ENCODE measurements around the gene CUL4A.

CUL4A gene

DNA sequence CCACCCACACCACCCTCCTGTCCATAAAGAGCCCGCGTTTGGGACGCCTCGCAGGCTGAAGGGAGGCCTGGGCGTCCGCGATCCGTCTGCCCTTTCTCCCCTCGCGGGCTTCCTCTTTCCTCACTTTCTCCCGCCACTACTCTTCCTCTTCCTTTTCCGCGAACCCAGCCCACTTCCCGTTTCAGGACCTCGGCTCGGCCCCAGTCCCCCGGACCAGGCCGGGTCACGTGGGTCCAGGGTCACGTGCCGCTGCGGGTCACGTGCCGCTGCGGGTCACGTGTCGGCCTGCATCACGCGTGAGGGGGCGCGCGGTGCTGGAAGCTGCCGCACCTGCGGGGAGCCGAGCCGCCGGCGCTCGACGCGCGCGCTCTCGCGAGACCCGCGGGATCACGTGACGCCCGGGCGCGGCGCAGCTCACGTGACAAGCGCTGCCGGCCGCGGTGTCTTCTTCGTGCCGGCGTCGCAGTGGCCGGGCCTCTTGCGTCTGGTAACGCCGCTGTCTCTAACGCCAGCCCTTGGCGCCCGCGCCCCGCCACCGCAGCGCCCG is 87.5 kb downstream of the CUL4A start, which contains the start of gene LAMP1 (continued):
- TF ChIP-seq, protein P1, sequence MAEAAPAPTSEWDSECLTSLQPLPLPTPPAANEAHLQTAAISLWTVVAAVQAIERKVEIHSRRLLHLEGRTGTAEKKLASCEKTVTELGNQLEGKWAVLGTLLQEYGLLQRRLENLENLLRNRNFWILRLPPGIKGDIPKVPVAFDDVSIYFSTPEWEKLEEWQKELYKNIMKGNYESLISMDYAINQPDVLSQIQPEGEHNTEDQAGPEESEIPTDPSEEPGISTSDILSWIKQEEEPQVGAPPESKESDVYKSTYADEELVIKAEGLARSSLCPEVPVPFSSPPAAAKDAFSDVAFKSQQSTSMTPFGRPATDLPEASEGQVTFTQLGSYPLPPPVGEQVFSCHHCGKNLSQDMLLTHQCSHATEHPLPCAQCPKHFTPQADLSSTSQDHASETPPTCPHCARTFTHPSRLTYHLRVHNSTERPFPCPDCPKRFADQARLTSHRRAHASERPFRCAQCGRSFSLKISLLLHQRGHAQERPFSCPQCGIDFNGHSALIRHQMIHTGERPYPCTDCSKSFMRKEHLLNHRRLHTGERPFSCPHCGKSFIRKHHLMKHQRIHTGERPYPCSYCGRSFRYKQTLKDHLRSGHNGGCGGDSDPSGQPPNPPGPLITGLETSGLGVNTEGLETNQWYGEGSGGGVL (tag by site-specific recombination; IDR thresholded peaks at IDR 0.05): peak; percentile 62; the same call in 1 of the 2 replicates
- TF ChIP-seq ZNF239 (tag by site-specific recombination; IDR thresholded peaks at IDR 0.05): no peak
- no peak for TF ChIP-seq ZNF114 (tag by site-specific recombination; IDR thresholded peaks at IDR 0.05)
- TF ChIP-seq ZNF558 (tag by site-specific recombination; IDR thresholded peaks at IDR 0.05): no peak
- TF ChIP-seq, protein P2, sequence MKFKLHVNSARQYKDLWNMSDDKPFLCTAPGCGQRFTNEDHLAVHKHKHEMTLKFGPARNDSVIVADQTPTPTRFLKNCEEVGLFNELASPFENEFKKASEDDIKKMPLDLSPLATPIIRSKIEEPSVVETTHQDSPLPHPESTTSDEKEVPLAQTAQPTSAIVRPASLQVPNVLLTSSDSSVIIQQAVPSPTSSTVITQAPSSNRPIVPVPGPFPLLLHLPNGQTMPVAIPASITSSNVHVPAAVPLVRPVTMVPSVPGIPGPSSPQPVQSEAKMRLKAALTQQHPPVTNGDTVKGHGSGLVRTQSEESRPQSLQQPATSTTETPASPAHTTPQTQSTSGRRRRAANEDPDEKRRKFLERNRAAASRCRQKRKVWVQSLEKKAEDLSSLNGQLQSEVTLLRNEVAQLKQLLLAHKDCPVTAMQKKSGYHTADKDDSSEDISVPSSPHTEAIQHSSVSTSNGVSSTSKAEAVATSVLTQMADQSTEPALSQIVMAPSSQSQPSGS (tag by site-specific recombination; IDR thresholded peaks at IDR 0.05; ENCODE audit: low read depth): no peak
- TF ChIP-seq, protein P3, sequence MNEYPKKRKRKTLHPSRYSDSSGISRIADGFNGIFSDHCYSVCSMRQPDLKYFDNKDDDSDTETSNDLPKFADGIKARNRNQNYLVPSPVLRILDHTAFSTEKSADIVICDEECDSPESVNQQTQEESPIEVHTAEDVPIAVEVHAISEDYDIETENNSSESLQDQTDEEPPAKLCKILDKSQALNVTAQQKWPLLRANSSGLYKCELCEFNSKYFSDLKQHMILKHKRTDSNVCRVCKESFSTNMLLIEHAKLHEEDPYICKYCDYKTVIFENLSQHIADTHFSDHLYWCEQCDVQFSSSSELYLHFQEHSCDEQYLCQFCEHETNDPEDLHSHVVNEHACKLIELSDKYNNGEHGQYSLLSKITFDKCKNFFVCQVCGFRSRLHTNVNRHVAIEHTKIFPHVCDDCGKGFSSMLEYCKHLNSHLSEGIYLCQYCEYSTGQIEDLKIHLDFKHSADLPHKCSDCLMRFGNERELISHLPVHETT (tag by site-specific recombination; IDR thresholded peaks at IDR 0.05): peak; percentile 99
- TF ChIP-seq ZNF184 (tag by site-specific recombination; IDR thresholded peaks at IDR 0.05): peak; percentile 85; the same call in 1 of the 2 replicates
- no peak for TF ChIP-seq ZNF544 (tag by site-specific recombination; IDR thresholded peaks at IDR 0.05)
- TF ChIP-seq, protein P4, sequence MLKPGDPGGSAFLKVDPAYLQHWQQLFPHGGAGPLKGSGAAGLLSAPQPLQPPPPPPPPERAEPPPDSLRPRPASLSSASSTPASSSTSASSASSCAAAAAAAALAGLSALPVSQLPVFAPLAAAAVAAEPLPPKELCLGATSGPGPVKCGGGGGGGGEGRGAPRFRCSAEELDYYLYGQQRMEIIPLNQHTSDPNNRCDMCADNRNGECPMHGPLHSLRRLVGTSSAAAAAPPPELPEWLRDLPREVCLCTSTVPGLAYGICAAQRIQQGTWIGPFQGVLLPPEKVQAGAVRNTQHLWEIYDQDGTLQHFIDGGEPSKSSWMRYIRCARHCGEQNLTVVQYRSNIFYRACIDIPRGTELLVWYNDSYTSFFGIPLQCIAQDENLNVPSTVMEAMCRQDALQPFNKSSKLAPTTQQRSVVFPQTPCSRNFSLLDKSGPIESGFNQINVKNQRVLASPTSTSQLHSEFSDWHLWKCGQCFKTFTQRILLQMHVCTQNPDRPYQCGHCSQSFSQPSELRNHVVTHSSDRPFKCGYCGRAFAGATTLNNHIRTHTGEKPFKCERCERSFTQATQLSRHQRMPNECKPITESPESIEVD (tag by site-specific recombination; IDR thresholded peaks at IDR 0.05): peak; percentile 56
- TF ChIP-seq ZNF266 (tag by site-specific recombination; IDR thresholded peaks at IDR 0.05; ENCODE audit: low read depth): 0 out of 2 replicates have a peak, but pooled peaks have one; percentile 18
- peak; percentile 75; the same call in 1 of the 2 replicates for TF ChIP-seq GFI1B (tag by site-specific recombination; IDR thresholded peaks at IDR 0.05)
- TF ChIP-seq ZNF473 (tag by site-specific recombination; IDR thresholded peaks at IDR 0.05): no peak
- peak; percentile 97 for TF ChIP-seq ZNF2 (tag by site-specific recombination; IDR thresholded peaks at IDR 0.05)
- peak; percentile 73; the same call in 1 of the 2 replicates for TF ChIP-seq GLI2 (tag by site-specific recombination; IDR thresholded peaks at IDR 0.05; ENCODE audit: borderline replicate concordance, low read depth)
- no peak for TF ChIP-seq MZF1 (tag by site-specific recombination; IDR thresholded peaks at IDR 0.05; ENCODE audit: borderline replicate concordance)
- peak; percentile 87 for TF ChIP-seq ZNF76 (tag by site-specific recombination; IDR thresholded peaks at IDR 0.05; ENCODE audit: borderline replicate concordance, low read depth)
- no peak for TF ChIP-seq ZNF514 (tag by site-specific recombination; IDR thresholded peaks at IDR 0.05)
- peak; percentile 95 for TF ChIP-seq SP7 (tag by site-specific recombination; IDR thresholded peaks at IDR 0.05)
- TF ChIP-seq, protein P5, sequence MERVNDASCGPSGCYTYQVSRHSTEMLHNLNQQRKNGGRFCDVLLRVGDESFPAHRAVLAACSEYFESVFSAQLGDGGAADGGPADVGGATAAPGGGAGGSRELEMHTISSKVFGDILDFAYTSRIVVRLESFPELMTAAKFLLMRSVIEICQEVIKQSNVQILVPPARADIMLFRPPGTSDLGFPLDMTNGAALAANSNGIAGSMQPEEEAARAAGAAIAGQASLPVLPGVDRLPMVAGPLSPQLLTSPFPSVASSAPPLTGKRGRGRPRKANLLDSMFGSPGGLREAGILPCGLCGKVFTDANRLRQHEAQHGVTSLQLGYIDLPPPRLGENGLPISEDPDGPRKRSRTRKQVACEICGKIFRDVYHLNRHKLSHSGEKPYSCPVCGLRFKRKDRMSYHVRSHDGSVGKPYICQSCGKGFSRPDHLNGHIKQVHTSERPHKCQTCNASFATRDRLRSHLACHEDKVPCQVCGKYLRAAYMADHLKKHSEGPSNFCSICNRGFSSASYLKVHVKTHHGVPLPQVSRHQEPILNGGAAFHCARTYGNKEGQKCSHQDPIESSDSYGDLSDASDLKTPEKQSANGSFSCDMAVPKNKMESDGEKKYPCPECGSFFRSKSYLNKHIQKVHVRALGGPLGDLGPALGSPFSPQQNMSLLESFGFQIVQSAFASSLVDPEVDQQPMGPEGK (tag by site-specific recombination; IDR thresholded peaks at IDR 0.05): peak; percentile 92
- peak; percentile 90; the same call in 1 of the 2 replicates for TF ChIP-seq BCL11B (tag by site-specific recombination; IDR thresholded peaks at IDR 0.05; ENCODE audit: low read depth)
- 0 out of 2 replicates have a peak, but pooled peaks have one; percentile 11 for TF ChIP-seq ZFP3 (tag by site-specific recombination; IDR thresholded peaks at IDR 0.05; ENCODE audit: low read depth)
- peak; percentile 81; the same call in 1 of the 2 replicates for TF ChIP-seq ZNF664 (tag by site-specific recombination; IDR thresholded peaks at IDR 0.05)
- TF ChIP-seq, protein P6, sequence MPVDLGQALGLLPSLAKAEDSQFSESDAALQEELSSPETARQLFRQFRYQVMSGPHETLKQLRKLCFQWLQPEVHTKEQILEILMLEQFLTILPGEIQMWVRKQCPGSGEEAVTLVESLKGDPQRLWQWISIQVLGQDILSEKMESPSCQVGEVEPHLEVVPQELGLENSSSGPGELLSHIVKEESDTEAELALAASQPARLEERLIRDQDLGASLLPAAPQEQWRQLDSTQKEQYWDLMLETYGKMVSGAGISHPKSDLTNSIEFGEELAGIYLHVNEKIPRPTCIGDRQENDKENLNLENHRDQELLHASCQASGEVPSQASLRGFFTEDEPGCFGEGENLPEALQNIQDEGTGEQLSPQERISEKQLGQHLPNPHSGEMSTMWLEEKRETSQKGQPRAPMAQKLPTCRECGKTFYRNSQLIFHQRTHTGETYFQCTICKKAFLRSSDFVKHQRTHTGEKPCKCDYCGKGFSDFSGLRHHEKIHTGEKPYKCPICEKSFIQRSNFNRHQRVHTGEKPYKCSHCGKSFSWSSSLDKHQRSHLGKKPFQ (tag by site-specific recombination; IDR thresholded peaks at IDR 0.05): peak; percentile 71
- TF ChIP-seq ZNF629 (tag by site-specific recombination; IDR thresholded peaks at IDR 0.05): peak; percentile 94
- TF ChIP-seq ZNF24 (tag by site-specific recombination; IDR thresholded peaks at IDR 0.05): peak; percentile 100
- no peak for TF ChIP-seq ZNF548 (tag by site-specific recombination; IDR thresholded peaks at IDR 0.05)
